MCF 10A (cell line): Measurements from ENCODE around the gene CITED4. TPM values are rescaled to one million over a fixed set of nuclear protein-coding genes. Genes with fewer than 3 reads are reported as not detected.

Source experiments
- Bru-seq: library from RNA; stranded (reverse); fragments of 400-500 nt; gene quantifications from one replicate; lab custom pipeline; 2021; lab: Mats Ljungman, UMichigan
- BruChase-seq, 2 experiments: library from RNA; stranded (reverse); fragments of 400-500 nt; gene quantifications; one replicate each; lab custom pipeline; 2021; lab: Mats Ljungman, UMichigan
- BruUV-seq: library from RNA; stranded (reverse); fragments of 400-500 nt; replicated peaks from 2 replicates; lab custom pipeline; 2021; lab: Mats Ljungman, UMichigan
- CTCF ChIA-PET: fragments of 300-600 bp; sonication (Branson Sonifier 250); formaldehyde crosslinking; extraction: SDS; loops from one replicate; lab custom pipeline; 2021; ENCODE audit warnings: antibody characterized with exemption, inconsistent platforms; lab: Yijun Ruan, JAX
- POLR2A ChIA-PET: fragments of 300-600, 350-650 bp; sonication (Branson Sonifier 250); formaldehyde crosslinking; extraction: SDS; loops from one replicate; lab custom pipeline; 2020; ENCODE audit warnings: antibody characterized with exemption, inconsistent platforms; lab: Yijun Ruan, JAX
- DNase-seq: peaks from one replicate; pipeline ENCODE4 v3.0.0-alpha.2; 2018; ENCODE audit not compliant: unreplicated experiment
- H3K27ac Mint-ChIP-seq: one replicate; pipeline ENCODE4 v1.8.0; 2022; ENCODE audit warnings: mild to moderate bottlenecking, low read depth, mixed read lengths; ENCODE audit not compliant: unreplicated experiment
- H3K27me3 Mint-ChIP-seq: one replicate; pipeline ENCODE4 v1.8.0; 2022; ENCODE audit warnings: mixed read lengths; ENCODE audit not compliant: insufficient read depth, unreplicated experiment
- H3K36me3 Mint-ChIP-seq: one replicate; pipeline ENCODE4 v1.8.0; 2022; ENCODE audit warnings: mild to moderate bottlenecking, moderate library complexity, mixed read lengths; ENCODE audit not compliant: insufficient read depth, unreplicated experiment
- H3K4me1 Mint-ChIP-seq: one replicate; pipeline ENCODE4 v1.8.0; 2022; ENCODE audit warnings: mixed read lengths; ENCODE audit not compliant: insufficient read depth, unreplicated experiment
- H3K4me3 Mint-ChIP-seq: one replicate; pipeline ENCODE4 v1.8.0; 2022; ENCODE audit warnings: mild to moderate bottlenecking, moderate library complexity, mixed read lengths; ENCODE audit not compliant: unreplicated experiment
- H3K9me3 Mint-ChIP-seq: one replicate; pipeline ENCODE4 v1.8.0; 2022; ENCODE audit warnings: mixed read lengths; ENCODE audit not compliant: unreplicated experiment
- CTCF ChIP-seq: fragments of 200-600 bp; IDR thresholded peaks from one replicate; pipeline ENCODE4 v1.8.0; 2022; ENCODE audit warnings: antibody characterized with exemption, mild to moderate bottlenecking; ENCODE audit not compliant: unreplicated experiment
- intact Hi-C: fragments of 100-400 bp; cut with micrococcal nuclease; formaldehyde crosslinking; loops from 2 replicates; pipeline ENCODE4 v1.14.1; 2022
- long read RNA-seq: library from polyadenylated mRNA; stranded (forward); transcript quantifications from one replicate; pipeline ENCODE4 v2.0.0, GENCODE V29; 2022
- total RNA-seq: library from RNA; stranded (reverse); gene quantifications from 2 replicates; pipeline ENCODE4 v1.2.3, GENCODE V29; 2022

The CITED4 gene
- total RNA-seq (22.5 and 43.5 TPM in 2 replicates), Bru-seq, nascent RNA (percentile 58 among the genes with signal in this experiment), BruChase-seq, experiment 1, labeled RNA remaining after a 6-hour chase (percentile 51 among the genes with signal in this experiment), BruChase-seq, experiment 2, labeled RNA remaining after a 2-hour chase (percentile 73 among the genes with signal in this experiment)
- long read RNA-seq, transcript CITED4-201 (1 exons, 1,316 nt), result major isoform, 147 of 148 reads
- long read RNA-seq, partial matches to known transcripts, result 0 of 148 reads
- long read RNA-seq, other reads (novel, unspliced or antisense), result 1 of 148 reads

GRCh38 chr1:40862008-40862863 lies at the start of gene CITED4:
Gene CITED4 (minus strand): TSS chr1:40862363. CDS start chr1:40862127, 236 bp downstream.
- H3K27ac Mint-ChIP-seq, result peak within 1 kb of the TSS; percentile 88
- H3K9me3 Mint-ChIP-seq, result no peaks in the 10 kb centered on the region
- peaks cover 6% of the 10 kb centered on the region for H3K36me3 Mint-ChIP-seq
- peak; percentile 25 for TF ChIP-seq CTCF
- DNase-seq, result peak; percentile 96
- ChIA-PET CTCF (interaction anchor here (0.7 to 19.7 kb wide), 5 partner anchors 9 to 85 kb away, joined by 3 to 609 read pairs (median 8); no protein-coding TSS in a partner anchor), POLR2A (interaction anchor here (0.6 to 3.0 kb wide), 26 partner anchors 9 to 477 kb away, joined by 3 to 26 read pairs (median 5); partner anchors contain the start of gene CTPS1)
- peaks cover 30% of the 10 kb centered on the region for H3K4me1 Mint-ChIP-seq
- TSS peak; percentile 82 for BruUV-seq
- H3K27me3 Mint-ChIP-seq, result no peaks in the 10 kb centered on the region
- peak within 1 kb of the TSS; percentile 88 for H3K4me3 Mint-ChIP-seq
- intact Hi-C loops, result loop anchor here (1.0 kb wide), 2 partner anchors 82 to 87 kb away; no protein-coding TSS in a partner anchor

GRCh38 chr1:40911105-40911504 lies 48.9 kb upstream of the CITED4 start:
- intact Hi-C loops, result no loop called here
- CTCF ChIA-PET, result interaction anchor here (0.6 kb wide), 3 partner anchors 13 to 392 kb away, joined by 3 to 5 read pairs (median 4); no protein-coding TSS in a partner anchor
- BruUV-seq, result no TSS peak
- POLR2A ChIA-PET, result no interaction called here
- Mint-ChIP-seq H3K9me3 (no peaks in the 10 kb centered on the region), H3K27ac (no peak overlapping the region), H3K4me1 (peaks cover 6% of the 10 kb centered on the region), H3K4me3 (no peak overlapping the region), H3K36me3 (no peaks in the 10 kb centered on the region), H3K27me3 (no peaks in the 10 kb centered on the region)
- no peak for TF ChIP-seq CTCF
- no peak for DNase-seq

- Mint-ChIP-seq H3K4me3 (no peak overlapping the region), H3K9me3 (no peaks in the 10 kb centered on the region), H3K27ac (no peak overlapping the region), H3K27me3 (no peaks in the 10 kb centered on the region), H3K4me1 (peaks cover 6% of the 10 kb centered on the region), H3K36me3 (no peaks in the 10 kb centered on the region)
- intact Hi-C loops, result no loop called here
- ChIA-PET POLR2A (no interaction called here), CTCF (no interaction called here)
- DNase-seq, result no peak
- no peak for TF ChIP-seq CTCF
- no TSS peak for BruUV-seq
Observed at GRCh38 chr1:40909281-40909680, 47.1 kb upstream of the CITED4 start.
